GM21423 (cell line): ENCODE results near the gene GLI3.

Experiments
- ATAC-seq: cut with Tn5 transposase; IDR thresholded peaks from one replicate; pipeline ENCODE4 v1.9.1; 2021; ENCODE audit warnings: mild to moderate bottlenecking, moderate library complexity; ENCODE audit not compliant: unreplicated experiment

GLI3 gene

GRCh38 chr7:41940760-41941343 is 296.2 kb downstream of the GLI3 start:
- peak; percentile 78 for ATAC-seq

- ATAC-seq: no peak
Measured at GRCh38 chr7:41938371-41938770, 298.6 kb downstream of the GLI3 start.

GRCh38 chr7:41933427-41933826 is 303.6 kb downstream of the GLI3 start:
- no peak for ATAC-seq

GRCh38 chr7:41931263-41931646 is 305.8 kb downstream of the GLI3 start:
- no peak for ATAC-seq

GRCh38 chr7:41930538-41931262 is 306.3 kb downstream of the GLI3 start:
- no peak for ATAC-seq

- no peak for ATAC-seq
Measured at GRCh38 chr7:41928781-41929180, 308.2 kb downstream of the GLI3 start.

- no peak for ATAC-seq
Measured at GRCh38 chr7:41928166-41928565, 308.8 kb downstream of the GLI3 start.

GRCh38 chr7:41927380-41927779 is 309.6 kb downstream of the GLI3 start:
- ATAC-seq: no peak

GRCh38 chr7:41925946-41926345 is 311.1 kb downstream of the GLI3 start:
- ATAC-seq: no peak

GRCh38 chr7:41924796-41925195 is 312.2 kb downstream of the GLI3 start:
- no peak for ATAC-seq

- ATAC-seq: no peak
Measured at GRCh38 chr7:41922373-41922772, 314.6 kb downstream of the GLI3 start.

- ATAC-seq: no peak
Measured at GRCh38 chr7:41921453-41921981, 315.5 kb downstream of the GLI3 start.

- ATAC-seq: no peak
Measured at GRCh38 chr7:41918597-41918996, 318.4 kb downstream of the GLI3 start.

- ATAC-seq: no peak
Measured at GRCh38 chr7:41916450-41916927, 320.5 kb downstream of the GLI3 start.

- no peak for ATAC-seq
Measured at GRCh38 chr7:41915871-41916270, 321.1 kb downstream of the GLI3 start.

GRCh38 chr7:41912851-41913567 is 324.0 kb downstream of the GLI3 start:
- ATAC-seq: no peak

- no peak for ATAC-seq
Measured at GRCh38 chr7:41912426-41912825, 324.6 kb downstream of the GLI3 start.

GRCh38 chr7:41911792-41912191 is 325.2 kb downstream of the GLI3 start:
- no peak for ATAC-seq
